Measurements from ENCODE around the gene NME1. TPM values are rescaled to one million over a fixed set of nuclear protein-coding genes. Genes with fewer than 3 reads are reported as not detected.
"Not testable (repeated sequence)": the region's sequence is repeated elsewhere in the genome, so short reads cannot be mapped to it uniquely, and the experiment has no call there.

The NME1 gene
- total RNA-seq (2014; rRNA removed; shearing (Covaris generic)), result 223 and 287 TPM in 2 replicates

GRCh38 chr17:51153210-51154072, at the start of gene NME1:
TSS of gene NME1 (plus strand) at chr17:51153559. CDS start at chr17:51155655, 2,096 bp downstream.
- peak; percentile 98 for DNase-seq (ENCODE audit: low read depth)

DNA sequence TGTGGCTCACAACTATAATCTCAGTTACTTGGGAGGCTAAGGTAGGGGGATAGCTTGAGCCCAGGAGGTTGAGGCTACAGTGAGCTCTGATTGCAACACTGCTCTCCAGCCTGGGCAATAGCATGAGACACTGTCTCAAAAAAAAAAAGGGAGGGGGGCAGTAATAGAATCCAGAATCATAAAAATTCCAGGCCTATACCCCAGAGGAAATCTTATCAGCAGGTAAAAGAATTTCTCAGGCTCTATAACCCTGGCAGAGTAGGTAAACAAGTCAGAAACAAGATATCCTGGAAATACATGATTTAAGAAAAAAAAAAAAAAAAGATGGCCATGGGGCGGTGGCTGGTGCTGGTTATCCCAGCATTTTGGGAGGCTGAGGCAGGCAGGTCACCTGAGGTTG, 45.6 kb upstream of the NME1 start:
- DNase-seq (ENCODE audit: low read depth), result no peak

DNA sequence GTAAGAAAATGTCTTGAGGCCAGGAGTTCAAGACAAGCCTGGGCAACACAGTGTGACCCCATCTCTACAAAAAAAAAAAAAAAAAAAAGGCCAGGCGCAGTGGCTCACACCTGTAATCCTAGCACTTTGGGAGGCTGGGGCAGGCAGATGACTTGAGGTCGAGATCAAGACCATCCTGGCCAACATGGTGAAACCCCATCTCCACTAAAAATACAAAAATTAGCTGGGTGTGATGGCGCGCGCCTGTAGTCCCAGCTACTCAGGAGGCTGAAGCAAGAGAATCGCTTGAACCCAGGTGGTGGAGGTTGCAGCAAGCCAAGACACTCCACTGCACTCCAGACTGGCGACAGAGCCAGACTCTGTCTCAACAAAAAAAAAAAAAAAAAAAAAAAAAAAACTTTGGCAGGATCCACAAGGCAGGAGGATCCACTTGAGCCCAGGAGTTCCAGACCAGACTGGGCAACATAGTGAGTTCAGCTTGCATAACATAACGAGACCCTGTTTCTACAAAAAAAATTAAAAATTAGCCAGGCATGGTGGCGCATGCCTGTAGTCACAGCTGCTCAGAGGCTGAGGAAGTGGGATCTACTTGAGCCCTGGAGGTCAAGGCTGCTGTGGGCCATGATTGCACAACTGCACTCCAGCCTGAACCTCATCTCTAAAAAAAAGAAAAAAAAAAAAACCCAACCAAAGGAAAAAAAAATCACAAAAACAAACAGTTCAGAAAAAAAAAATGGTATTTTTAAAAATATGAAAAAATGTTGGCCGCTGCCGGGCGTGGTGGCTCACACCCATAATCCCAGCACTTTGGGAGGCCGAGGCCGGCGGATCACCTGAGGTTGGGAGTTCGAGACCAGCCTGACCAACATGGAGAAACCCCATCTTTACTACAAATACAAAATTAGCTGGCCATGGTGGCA, 40.8 kb upstream of the NME1 start:
- peak; percentile 15 for DNase-seq (ENCODE audit: low read depth)

GRCh38 chr17:51115179-51115578, 38.2 kb upstream of the NME1 start:
- no peak for DNase-seq (ENCODE audit: low read depth)

DNA sequence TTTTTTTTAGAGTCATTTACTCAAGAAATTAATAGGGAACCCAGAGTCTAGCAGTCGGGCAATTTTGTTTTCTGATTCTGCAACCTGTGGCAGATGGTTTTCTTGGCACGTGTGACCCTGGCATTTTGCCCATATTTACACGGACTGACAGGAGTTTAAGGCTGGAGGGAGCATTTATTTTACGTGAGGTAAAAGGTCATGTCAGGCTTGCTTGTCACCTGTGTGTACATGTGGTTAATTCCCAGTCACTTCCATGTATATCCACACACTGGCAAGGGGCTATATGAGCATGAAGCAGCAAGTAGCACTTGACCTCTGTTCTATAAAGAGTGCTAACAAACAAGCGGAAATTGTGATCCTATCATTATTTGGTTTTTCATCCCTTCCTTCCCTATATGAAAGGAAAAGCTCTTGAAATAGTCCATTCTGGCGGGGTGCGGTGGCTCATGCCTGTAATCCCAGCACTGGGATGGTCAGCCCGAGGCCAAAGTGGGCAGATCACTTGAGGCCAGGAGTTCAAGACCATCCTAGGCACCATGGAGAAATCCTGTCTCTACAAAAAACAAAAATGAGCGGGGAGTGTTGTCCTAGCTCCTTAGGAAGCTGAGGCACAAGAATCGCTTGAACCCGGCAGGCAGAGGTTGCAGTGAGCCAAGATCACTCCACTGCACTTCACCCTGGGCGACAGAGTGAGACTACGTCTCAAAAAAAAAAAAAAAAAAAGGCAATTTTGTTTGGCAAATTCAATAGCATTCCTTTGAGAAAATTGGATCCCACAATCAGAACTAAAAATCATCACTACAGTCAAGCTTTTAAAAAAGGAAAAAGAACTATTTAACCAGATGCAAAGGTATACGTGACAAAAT, 34.8 kb upstream of the NME1 start:
- no peak for DNase-seq (ENCODE audit: low read depth)

- peak; percentile 42 for DNase-seq (ENCODE audit: low read depth)
Measured at GRCh38 chr17:51119415-51120356, 33.7 kb upstream of the NME1 start.

- DNase-seq (ENCODE audit: low read depth), result no peak
Measured at GRCh38 chr17:51120357-51120738, 33.0 kb upstream of the NME1 start.

DNA sequence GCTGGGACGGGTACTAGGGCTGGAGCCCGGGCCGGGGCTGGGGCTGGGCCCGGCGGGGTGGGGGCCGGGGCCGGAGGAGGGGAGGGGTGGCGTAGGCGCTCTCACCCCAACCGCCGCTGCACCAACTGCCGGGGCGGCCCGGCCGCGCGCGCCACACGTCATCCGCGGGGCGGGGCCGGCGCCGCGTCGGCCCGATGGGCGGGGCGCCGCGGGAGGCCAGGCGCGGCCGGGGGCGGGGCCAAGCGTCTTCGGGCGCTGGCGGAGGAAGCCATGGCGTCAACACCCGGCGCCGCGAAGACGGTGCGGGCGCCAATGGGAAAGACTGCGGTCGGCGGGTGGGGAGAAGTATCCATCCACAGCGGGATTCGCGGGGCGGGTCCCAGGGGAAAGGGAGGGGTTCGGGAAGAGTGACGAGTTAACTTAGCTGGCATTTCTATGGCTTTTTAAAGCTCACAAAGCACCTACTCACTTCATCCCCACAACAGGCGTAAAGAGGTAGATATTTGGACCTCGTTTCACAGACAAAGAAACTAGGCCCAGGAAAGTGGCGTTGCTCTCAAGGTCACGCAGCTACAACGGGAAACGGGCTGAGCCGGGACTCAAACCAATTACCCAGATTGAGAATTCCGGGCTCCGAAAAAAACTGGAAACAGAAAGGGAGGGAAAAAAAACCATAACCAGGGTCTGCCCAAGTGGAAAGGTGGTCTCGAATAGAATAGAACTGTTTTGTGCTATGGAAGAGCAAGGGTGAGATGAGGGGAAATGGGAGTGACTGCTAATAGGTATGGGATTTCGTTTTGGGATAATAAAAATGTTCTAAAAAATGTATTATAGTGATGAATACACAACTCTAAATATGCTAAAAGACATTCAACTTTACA, 32.4 kb upstream of the NME1 start, which contains the start of gene SPAG9:
TSS of gene SPAG9 (minus strand) at position 130 of the 881 bp plus-strand sequence. CDS start 212 bp downstream, outside the sequence.
- peak; percentile 93 for DNase-seq (ENCODE audit: low read depth)

DNA sequence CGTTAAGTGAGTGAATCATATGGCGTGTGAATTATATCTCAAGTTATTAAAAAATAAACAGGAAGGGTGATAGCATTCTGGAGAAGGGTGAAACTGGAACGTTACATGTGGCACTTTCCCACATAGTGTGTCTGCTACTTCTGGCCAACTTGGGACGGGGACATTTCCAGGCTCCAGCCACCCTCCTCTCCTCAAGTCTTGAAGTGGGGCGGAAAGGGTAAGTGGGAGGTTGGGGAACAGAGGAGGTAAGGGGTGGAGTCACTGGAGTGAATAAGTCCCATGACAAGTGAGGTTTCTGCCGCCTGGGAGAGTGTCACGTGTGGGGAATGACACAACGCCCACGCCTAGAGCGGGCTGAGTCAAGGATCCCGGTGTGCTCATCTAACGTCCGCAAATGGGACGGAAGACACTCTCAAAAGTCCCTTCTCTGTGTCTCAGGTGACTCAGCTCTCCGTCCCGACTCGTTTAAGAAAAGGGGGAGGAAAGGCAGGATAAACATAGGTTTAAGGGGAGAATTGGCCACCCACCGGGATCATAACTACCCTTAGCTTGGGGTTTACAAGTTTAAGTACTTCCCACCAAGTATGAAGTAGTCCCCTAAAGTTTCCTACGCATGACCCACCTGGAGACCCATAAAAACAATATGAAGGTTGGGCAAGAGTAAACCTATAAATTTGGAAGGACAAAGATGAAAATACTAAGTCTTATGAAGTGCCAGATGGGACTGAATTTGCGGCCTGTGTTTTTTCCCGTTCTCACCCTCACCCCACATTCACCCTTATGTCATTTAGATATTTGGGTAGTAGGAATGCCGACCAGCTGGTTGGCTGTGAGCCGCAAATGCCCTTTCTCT, 31.5 kb upstream of the NME1 start:
- peak; percentile 92 for DNase-seq (ENCODE audit: low read depth)

DNA sequence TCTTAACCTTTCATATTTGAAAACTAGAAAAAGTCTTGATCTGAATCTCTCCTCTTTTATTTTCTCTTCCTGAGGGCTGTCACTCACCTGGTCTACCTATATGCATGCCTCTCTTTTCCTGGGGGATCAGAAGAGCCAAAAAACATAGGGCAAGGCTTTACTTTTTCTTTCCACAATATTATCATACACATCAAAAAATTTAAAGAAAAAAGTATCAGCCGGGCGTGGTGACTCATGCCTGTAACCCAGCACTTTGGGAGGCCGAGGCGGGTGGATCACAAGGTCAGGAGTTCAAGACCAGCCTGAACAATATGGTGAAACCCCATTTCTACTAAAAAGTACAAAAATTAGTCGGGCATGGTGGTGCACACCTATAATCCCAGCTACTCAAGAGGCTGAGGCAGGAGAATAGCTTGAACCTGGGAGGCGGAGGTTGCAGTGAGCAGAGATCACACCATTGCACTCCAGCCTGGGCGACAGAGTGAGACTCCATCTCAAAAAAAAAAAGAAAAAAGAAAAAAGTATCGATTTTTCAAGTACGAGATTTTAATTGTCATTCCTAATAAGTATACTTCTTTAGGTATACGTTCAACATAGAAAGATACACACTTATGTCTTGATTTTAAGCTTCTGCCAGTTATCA, 30.8 kb upstream of the NME1 start:
- not testable (repeated sequence) for DNase-seq (ENCODE audit: low read depth)

- DNase-seq (ENCODE audit: low read depth), result no peak
Measured at GRCh38 chr17:51124640-51125503, 28.5 kb upstream of the NME1 start.

GRCh38 chr17:51128076-51128475, 25.3 kb upstream of the NME1 start:
- peak; percentile 36 for DNase-seq (ENCODE audit: low read depth)

GRCh38 chr17:51132964-51133319, 20.4 kb upstream of the NME1 start:
- no peak for DNase-seq (ENCODE audit: low read depth)

DNA sequence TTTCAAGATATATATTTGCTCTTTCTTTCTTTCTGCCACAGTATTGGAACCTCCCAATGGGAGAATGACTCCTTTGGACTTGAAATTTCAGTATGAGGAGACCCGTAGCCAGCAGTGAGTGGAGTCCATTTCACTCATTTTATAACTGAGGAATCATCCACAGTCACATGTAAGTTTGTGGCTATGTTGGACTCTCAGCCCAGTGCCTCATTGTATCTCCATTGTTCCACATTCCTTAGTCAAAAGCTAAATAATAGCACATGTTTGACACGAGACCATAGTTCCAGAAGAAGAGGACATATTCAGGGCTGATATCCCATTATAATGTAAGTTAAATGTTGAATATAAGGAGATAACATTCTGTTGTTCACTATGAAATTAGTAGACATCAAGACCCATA, 20.0 kb upstream of the NME1 start:
- DNase-seq (ENCODE audit: low read depth), result no peak

GRCh38 chr17:51135956-51136355, 17.4 kb upstream of the NME1 start:
- no peak for DNase-seq (ENCODE audit: low read depth)

DNA sequence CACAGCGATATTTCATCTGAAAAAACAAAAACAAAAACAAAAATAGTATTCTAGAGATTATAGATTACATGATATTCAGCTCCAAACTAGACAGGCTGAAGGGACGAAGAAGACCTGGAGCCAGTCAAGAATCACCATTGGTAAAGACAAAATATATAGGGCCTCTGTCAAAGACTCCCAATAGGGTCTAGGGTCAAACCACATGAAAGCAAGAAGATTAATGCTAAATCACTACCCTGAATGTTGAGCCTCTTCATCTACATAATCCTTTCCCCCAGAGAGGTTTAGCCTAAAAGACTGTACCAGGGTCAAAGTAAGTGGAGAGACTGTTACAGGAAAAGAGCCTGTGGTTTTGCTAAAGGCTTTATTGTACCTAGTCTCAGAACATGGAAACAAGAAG, 10.8 kb upstream of the NME1 start:
- no peak for DNase-seq (ENCODE audit: low read depth)

Measured in RPMI7951 (cell line).